OCI-LY3 (cell line): ENCODE results near the gene PTPRR.

Experiments
- H2AFZ ChIP-seq: fragments of 200-600, 300-600 bp; shearing (Covaris generic); 2 replicates; pipeline ENCODE4 v1.6.0; 2014; ENCODE audit warnings: antibody characterized with exemption, low read depth, low read length
- H3K27ac ChIP-seq: fragments of 200-600, 300-600 bp; sonication (generic); 2 replicates; pipeline ENCODE4 v1.5.1; 2014; ENCODE audit warnings: mild to moderate bottlenecking, low read length, moderate library complexity, mixed read lengths
- H3K27me3 ChIP-seq: fragments of 200-600, 300-600 bp; sonication (generic); 2 replicates; pipeline ENCODE4 v1.6.1; 2014; ENCODE audit warnings: low read depth, low read length, mixed read lengths
- H3K36me3 ChIP-seq: fragments of 200-600, 300-600 bp; sonication (generic); replicated peaks from 2 replicates; pipeline ENCODE3; 2014; ENCODE audit warnings: low read depth, low read length, mixed read lengths
- H3K4me1 ChIP-seq: fragments of 300-600, 200-600 bp; sonication (generic); 2 replicates; pipeline ENCODE4 v1.6.1; 2014; ENCODE audit warnings: low read length, mixed read lengths
- H3K4me2 ChIP-seq: fragments of 200-600, 300-600 bp; sonication (generic); 2 replicates; pipeline ENCODE4 v1.6.1; 2014; ENCODE audit warnings: low read length, mixed read lengths
- H3K4me3 ChIP-seq: fragments of 300-600, 200-600 bp; sonication (generic); 2 replicates; pipeline ENCODE4 v1.5.1; 2014; ENCODE audit warnings: antibody characterized with exemption, mild to moderate bottlenecking, low read length, moderate library complexity
- H3K79me2 ChIP-seq: fragments of 300-600, 200-600 bp; shearing (Covaris generic); 2 replicates; pipeline ENCODE4 v1.6.1; 2014; ENCODE audit warnings: mild to moderate bottlenecking, low read length, mixed read lengths
- H3K9ac ChIP-seq: fragments of 300-600, 200-600 bp; shearing (Covaris generic); 2 replicates; pipeline ENCODE4 v1.6.0; 2014; ENCODE audit warnings: mild to moderate bottlenecking, low read length, moderate library complexity
- H3K9me3 ChIP-seq: fragments of 200-600, 300-600 bp; shearing (Covaris generic); 2 replicates; pipeline ENCODE4 v1.6.1; 2014; ENCODE audit warnings: low read length, mixed read lengths; ENCODE audit not compliant: insufficient read depth
- H4K20me1 ChIP-seq: fragments of 200-600, 300-600 bp; sonication (generic); 2 replicates; pipeline ENCODE4 v1.6.1; 2016; ENCODE audit warnings: low read length, mixed read lengths; ENCODE audit not compliant: insufficient read depth
- EZH2phosphoT487 ChIP-seq: fragments of 200-600 bp; shearing (Covaris generic); IDR thresholded peaks from 2 replicates; pipeline ENCODE4 v1.6.1; 2018; ENCODE audit warnings: antibody characterized with exemption, mixed run types, low read depth
- TF ChIP-seq, protein P1 (sequence below): fragments of 200-600, 300-600 bp; sonication (generic); IDR thresholded peaks from 2 replicates; pipeline ENCODE4 v1.5.1; 2014; ENCODE audit warnings: antibody characterized with exemption, low read length, low read depth

PTPRR gene

GRCh38 chr12:70754330-70754741 is 166.2 kb downstream of the PTPRR start:
- no peaks in the 10 kb centered on the region for H4K20me1 ChIP-seq
- peak overlapping the region; percentile 31 for H3K4me2 ChIP-seq
- H3K4me3 ChIP-seq: no peak overlapping the region
- no peaks in the 10 kb centered on the region for H3K36me3 ChIP-seq
- H3K27me3 ChIP-seq: peaks cover 21% of the 10 kb centered on the region; the same call in 1 of the 2 replicates
- no peaks in the 10 kb centered on the region for H3K79me2 ChIP-seq
- TF ChIP-seq, protein P1, sequence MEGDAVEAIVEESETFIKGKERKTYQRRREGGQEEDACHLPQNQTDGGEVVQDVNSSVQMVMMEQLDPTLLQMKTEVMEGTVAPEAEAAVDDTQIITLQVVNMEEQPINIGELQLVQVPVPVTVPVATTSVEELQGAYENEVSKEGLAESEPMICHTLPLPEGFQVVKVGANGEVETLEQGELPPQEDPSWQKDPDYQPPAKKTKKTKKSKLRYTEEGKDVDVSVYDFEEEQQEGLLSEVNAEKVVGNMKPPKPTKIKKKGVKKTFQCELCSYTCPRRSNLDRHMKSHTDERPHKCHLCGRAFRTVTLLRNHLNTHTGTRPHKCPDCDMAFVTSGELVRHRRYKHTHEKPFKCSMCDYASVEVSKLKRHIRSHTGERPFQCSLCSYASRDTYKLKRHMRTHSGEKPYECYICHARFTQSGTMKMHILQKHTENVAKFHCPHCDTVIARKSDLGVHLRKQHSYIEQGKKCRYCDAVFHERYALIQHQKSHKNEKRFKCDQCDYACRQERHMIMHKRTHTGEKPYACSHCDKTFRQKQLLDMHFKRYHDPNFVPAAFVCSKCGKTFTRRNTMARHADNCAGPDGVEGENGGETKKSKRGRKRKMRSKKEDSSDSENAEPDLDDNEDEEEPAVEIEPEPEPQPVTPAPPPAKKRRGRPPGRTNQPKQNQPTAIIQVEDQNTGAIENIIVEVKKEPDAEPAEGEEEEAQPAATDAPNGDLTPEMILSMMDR: no peak
- TF ChIP-seq EZH2phosphoT487: no peak
- H2AFZ ChIP-seq: no peak overlapping the region
- H3K9ac ChIP-seq: no peak overlapping the region
- H3K4me1 ChIP-seq: no peaks in the 10 kb centered on the region
- H3K9me3 ChIP-seq: no peaks in the 10 kb centered on the region
- H3K27ac ChIP-seq: no peak overlapping the region

GRCh38 chr12:70752327-70752726 is 168.2 kb downstream of the PTPRR start:
- H3K27me3 ChIP-seq: peaks cover 27% of the 10 kb centered on the region
- H3K4me3 ChIP-seq: no peak overlapping the region
- TF ChIP-seq EZH2phosphoT487: no peak
- TF ChIP-seq, protein P1: no peak
- H3K27ac ChIP-seq: no peak overlapping the region
- H3K4me2 ChIP-seq: no peak overlapping the region
- H3K9me3 ChIP-seq: no peaks in the 10 kb centered on the region
- no peaks in the 10 kb centered on the region for H3K36me3 ChIP-seq
- no peak overlapping the region for H3K9ac ChIP-seq
- H4K20me1 ChIP-seq: no peaks in the 10 kb centered on the region
- H2AFZ ChIP-seq: no peak overlapping the region
- H3K4me1 ChIP-seq: no peaks in the 10 kb centered on the region
- H3K79me2 ChIP-seq: no peaks in the 10 kb centered on the region

DNA sequence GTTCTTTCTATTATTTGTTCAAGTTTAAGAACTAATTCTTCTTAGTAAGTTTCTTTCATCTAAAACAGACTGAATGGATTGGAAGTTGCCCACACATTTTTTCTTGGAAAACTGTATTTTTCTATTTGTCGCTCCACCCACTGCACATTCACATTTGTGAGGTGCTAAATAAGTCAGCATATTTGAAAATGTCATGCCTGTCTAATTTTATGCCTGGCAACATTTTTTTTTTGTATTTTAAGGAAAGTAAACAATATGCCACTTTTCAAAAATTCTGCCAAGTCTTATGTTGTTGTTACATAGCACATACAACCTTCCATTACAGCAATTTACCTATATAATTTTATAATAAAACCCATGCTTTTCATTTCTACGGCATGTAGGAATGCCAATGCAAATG is 170.6 kb downstream of the PTPRR start:
- Histone ChIP-seq H3K9me3 (no peaks in the 10 kb centered on the region), H3K4me2 (no peak overlapping the region), H3K27me3 (peaks cover 27% of the 10 kb centered on the region), H3K4me3 (no peak overlapping the region), H3K4me1 (no peaks in the 10 kb centered on the region), H4K20me1 (no peaks in the 10 kb centered on the region), H3K27ac (no peak overlapping the region), H3K9ac (no peak overlapping the region), H2AFZ (no peak overlapping the region), H3K79me2 (no peaks in the 10 kb centered on the region), H3K36me3 (no peaks in the 10 kb centered on the region)
- TF ChIP-seq, protein P1: no peak
- TF ChIP-seq EZH2phosphoT487: no peak

- Histone ChIP-seq H3K9ac (no peak overlapping the region), H3K27ac (no peak overlapping the region), H3K4me1 (no peaks in the 10 kb centered on the region), H3K27me3 (peaks cover 27% of the 10 kb centered on the region), H4K20me1 (no peaks in the 10 kb centered on the region), H2AFZ (no peak overlapping the region), H3K79me2 (no peaks in the 10 kb centered on the region), H3K4me2 (no peak overlapping the region), H3K9me3 (no peaks in the 10 kb centered on the region), H3K4me3 (no peak overlapping the region), H3K36me3 (no peaks in the 10 kb centered on the region)
- TF ChIP-seq, protein P1: no peak
- no peak for TF ChIP-seq EZH2phosphoT487
Observed at GRCh38 chr12:70748809-70749208, 171.7 kb downstream of the PTPRR start.
